ENCODE data around the gene TRAPPC2L.
"Not testable (repeated sequence)": the region's sequence is repeated elsewhere in the genome, so short reads cannot be mapped to it uniquely, and the experiment has no call there.

The TRAPPC2L gene

GRCh38 chr16:88819126-88819525 lies 37.8 kb upstream of the TRAPPC2L start:
- no peak for DNase-seq

GRCh38 chr16:88820385-88821025 lies 36.4 kb upstream of the TRAPPC2L start:
- DNase-seq: no peak

- DNase-seq: no peak
These were observed 35.6 kb upstream of the TRAPPC2L start for GRCh38 chr16:88821168-88821850.

GRCh38 chr16:88822281-88823040 lies 34.5 kb upstream of the TRAPPC2L start:
- DNase-seq: no peak

GRCh38 chr16:88823646-88824045 lies 33.3 kb upstream of the TRAPPC2L start:
- DNase-seq: not testable (repeated sequence)

- no peak for DNase-seq
These were observed 32.5 kb upstream of the TRAPPC2L start for GRCh38 chr16:88824256-88825077.

GRCh38 chr16:88825146-88825545 lies 31.8 kb upstream of the TRAPPC2L start:
- no peak for DNase-seq

GRCh38 chr16:88826070-88826840 lies 30.7 kb upstream of the TRAPPC2L start:
- DNase-seq: no peak

- DNase-seq: no peak
These were observed 29.2 kb upstream of the TRAPPC2L start for GRCh38 chr16:88827727-88828126.

- no peak for DNase-seq
These were observed 28.2 kb upstream of the TRAPPC2L start for GRCh38 chr16:88828711-88829110.

- no peak for DNase-seq
These were observed 26.7 kb upstream of the TRAPPC2L start for GRCh38 chr16:88830258-88830657.

- no peak for DNase-seq
These were observed 26.1 kb upstream of the TRAPPC2L start for GRCh38 chr16:88830783-88831182.

GRCh38 chr16:88831838-88832237 lies 25.1 kb upstream of the TRAPPC2L start:
- no peak for DNase-seq

GRCh38 chr16:88833086-88833485 lies 23.8 kb upstream of the TRAPPC2L start:
- no peak for DNase-seq

- DNase-seq: no peak
These were observed 22.3 kb upstream of the TRAPPC2L start for GRCh38 chr16:88834670-88835069.

GRCh38 chr16:88835383-88835782 lies 21.5 kb upstream of the TRAPPC2L start:
- DNase-seq: no peak

GRCh38 chr16:88835818-88836217 lies 21.1 kb upstream of the TRAPPC2L start:
- no peak for DNase-seq

GRCh38 chr16:88836791-88837190 lies 20.1 kb upstream of the TRAPPC2L start:
- no peak for DNase-seq

- DNase-seq: no peak
These were observed 19.1 kb upstream of the TRAPPC2L start for GRCh38 chr16:88837806-88838205.

GRCh38 chr16:88838566-88838965 lies 18.4 kb upstream of the TRAPPC2L start:
- no peak for DNase-seq

GRCh38 chr16:88839026-88839529 lies 17.8 kb upstream of the TRAPPC2L start:
- DNase-seq: no peak

Measured in NCI-H524 (cell line).